GM23338 (cell line): ENCODE data around the gene CD2BP2. TPM values are rescaled to one million over a fixed set of nuclear protein-coding genes. Genes with fewer than 3 reads are reported as not detected.

ENCODE experiments used
- ATAC-seq: fragments of 200-7000 bp; cut with Tn5 transposase; 3 replicates; pipeline ENCODE4 v1.9.1; 2020
- DNase-seq: peaks from one replicate; pipeline ENCODE4 v3.0.0-alpha.2; 2015; ENCODE audit warnings: low spot score
- H2AFZ ChIP-seq: fragments of 200-600 bp; sonication (generic); 2 replicates; pipeline ENCODE4 v1.8.0; 2016; ENCODE audit warnings: antibody characterized with exemption, mild to moderate bottlenecking, moderate library complexity
- H3F3A ChIP-seq: fragments of 200-600 bp; sonication (generic); replicated peaks from 2 replicates; pipeline ENCODE4 v1.8.0; 2017; ENCODE audit warnings: antibody characterized with exemption, mixed run types, low read depth
- H3K27ac ChIP-seq: fragments of 200-600 bp; sonication (generic); 2 replicates; pipeline ENCODE4 v1.6.1; 2016; ENCODE audit warnings: low read depth
- H3K27me3 ChIP-seq: fragments of 200-600 bp; sonication (generic); 2 replicates; pipeline ENCODE4 v1.8.0; 2016; ENCODE audit warnings: mild to moderate bottlenecking, mixed run types, moderate library complexity; ENCODE audit not compliant: insufficient read depth
- H3K36me3 ChIP-seq: fragments of 200-600 bp; sonication (generic); 2 replicates; pipeline ENCODE4 v1.8.0; 2016; ENCODE audit warnings: mild to moderate bottlenecking; ENCODE audit not compliant: insufficient read depth
- H3K4me1 ChIP-seq: fragments of 200-600 bp; sonication (generic); 2 replicates; pipeline ENCODE4 v1.8.0; 2016; ENCODE audit warnings: mild to moderate bottlenecking, moderate library complexity; ENCODE audit not compliant: insufficient read depth
- H3K4me2 ChIP-seq: fragments of 200-600 bp; sonication (generic); 2 replicates; pipeline ENCODE4 v1.7.1; 2017; ENCODE audit warnings: mixed run types
- H3K4me3 ChIP-seq: fragments of 200-600 bp; sonication (generic); 2 replicates; pipeline ENCODE4 v1.6.1; 2016; ENCODE audit warnings: mixed run types
- H3K79me2 ChIP-seq: fragments of 200-600 bp; sonication (generic); replicated peaks from 2 replicates; pipeline ENCODE4 v1.8.0; 2017; ENCODE audit warnings: mild to moderate bottlenecking; ENCODE audit not compliant: insufficient read depth
- H3K9me2 ChIP-seq: fragments of 200-600 bp; sonication (generic); 2 replicates; pipeline ENCODE4 v1.8.0; 2017; ENCODE audit not compliant: insufficient read depth
- H4K20me1 ChIP-seq: fragments of 200-600 bp; sonication (generic); replicated peaks from 2 replicates; pipeline ENCODE4 v1.8.0; 2017; ENCODE audit warnings: mild to moderate bottlenecking; ENCODE audit not compliant: insufficient read depth
- H3K27ac Mint-ChIP-seq: 2 replicates; pipeline ENCODE4 v1.8.0; 2020; ENCODE audit warnings: inconsistent platforms, mild to moderate bottlenecking, moderate library complexity, mixed read lengths
- H3K27me3 Mint-ChIP-seq: 3 replicates; pipeline ENCODE4 v1.8.0; 2022; ENCODE audit warnings: low read depth, mild to moderate bottlenecking, moderate library complexity, mixed read lengths, inconsistent platforms; ENCODE audit not compliant: insufficient read depth, poor library complexity
- H3K36me3 Mint-ChIP-seq: 3 replicates; pipeline ENCODE4 v1.8.0; 2021; ENCODE audit warnings: low read depth, mild to moderate bottlenecking, inconsistent platforms, moderate library complexity, mixed read lengths
- H3K4me1 Mint-ChIP-seq: 3 replicates; pipeline ENCODE4 v1.8.0; 2020; ENCODE audit warnings: mild to moderate bottlenecking, inconsistent platforms, mixed read lengths
- H3K4me3 Mint-ChIP-seq: 3 replicates; pipeline ENCODE4 v1.8.0; 2021; ENCODE audit warnings: moderate library complexity, mild to moderate bottlenecking, inconsistent platforms, mixed read lengths
- H3K9me3 Mint-ChIP-seq: 3 replicates; pipeline ENCODE4 v1.8.0; 2020; ENCODE audit warnings: moderate library complexity, mild to moderate bottlenecking, inconsistent platforms, mixed read lengths
- CREB1 ChIP-seq: fragments of 250-450 bp; sonication (Bioruptor Pico); IDR thresholded peaks from 2 replicates; pipeline ENCODE4 v1.5.0; 2020; ENCODE audit warnings: low read depth, mild to moderate bottlenecking, moderate library complexity
- EZH2 ChIP-seq: fragments of 200-600 bp; sonication (generic); IDR thresholded peaks from one replicate; pipeline ENCODE4 v1.8.0; 2017; ENCODE audit warnings: antibody characterized with exemption, mild to moderate bottlenecking, low read depth; ENCODE audit not compliant: unreplicated experiment
- EZH2phosphoT487 ChIP-seq: fragments of 200-600 bp; sonication (generic); IDR thresholded peaks from one replicate; pipeline ENCODE4 v1.8.1; 2018; ENCODE audit warnings: antibody characterized with exemption; ENCODE audit not compliant: unreplicated experiment
- JUNB ChIP-seq: IDR thresholded peaks from one replicate; pipeline ENCODE4 v1.6.1; 2016; ENCODE audit warnings: antibody characterized with exemption; ENCODE audit not compliant: unreplicated experiment
- NANOG ChIP-seq: IDR thresholded peaks from 2 replicates; pipeline ENCODE4 v1.6.1; 2016; ENCODE audit warnings: antibody characterized with exemption, borderline replicate concordance
- POLR2AphosphoS5 ChIP-seq: IDR thresholded peaks from 2 replicates; pipeline ENCODE4 v1.6.1; 2016; ENCODE audit warnings: antibody characterized with exemption, low read depth
- STAT1 ChIP-seq: IDR thresholded peaks from one replicate; pipeline ENCODE4 v1.6.1; 2016; ENCODE audit warnings: antibody characterized with exemption; ENCODE audit not compliant: unreplicated experiment
- ZNF114 ChIP-seq: fragments of 250-450 bp; sonication (Bioruptor Pico); IDR thresholded peaks from 2 replicates; pipeline ENCODE4 v1.5.0; 2020; ENCODE audit warnings: mild to moderate bottlenecking, moderate library complexity
- ZNF331 ChIP-seq: fragments of 250-450 bp; sonication (Bioruptor Pico); IDR thresholded peaks from 2 replicates; pipeline ENCODE4 v1.5.0; 2020; ENCODE audit warnings: low read depth, mild to moderate bottlenecking, moderate library complexity
- polyA plus RNA-seq: library from polyadenylated mRNA; unstranded; fragments of >200 nt; fragmentation: Nextera tagmentation; extraction: Ambion mirVana; gene quantifications from 2 replicates; pipeline ENCODE4 v1.2.1, GENCODE V29; 2016
- total RNA-seq: library from RNA; depleted of rRNA; stranded (reverse); fragments of >200 nt; shearing (Covaris generic); gene quantifications from 2 replicates; pipeline ENCODE4 v1.2.3, GENCODE V29; 2014
- TF ChIP-seq, protein P1 (sequence below): fragments of 250-450 bp; sonication (Bioruptor Pico); IDR thresholded peaks from 2 replicates; pipeline ENCODE4 v1.5.0; 2020; ENCODE audit warnings: mild to moderate bottlenecking, moderate library complexity
- TF ChIP-seq, protein P2 (sequence below): IDR thresholded peaks from one replicate; pipeline ENCODE4 v1.6.1; 2018; ENCODE audit warnings: antibody characterized with exemption; ENCODE audit not compliant: unreplicated experiment
- TF ChIP-seq, protein P3 (sequence below): IDR thresholded peaks from 2 replicates; pipeline ENCODE4 v1.6.1; 2016; ENCODE audit warnings: antibody characterized with exemption
- TF ChIP-seq, protein P4 (sequence below), 2 experiments: fragments of 200-600 bp in 1 of 2; sonication (generic) in 1 of 2; conservative IDR thresholded peaks; 2 replicates each; pipeline versions ENCODE4 v1.5.1 to v1.6.1; 2016 to 2017; ENCODE audit warnings: antibody characterized with exemption in 2 of 2, low read depth in 2 of 2, mild to moderate bottlenecking in 2 of 2, moderate library complexity in 1 of 2

Gene CD2BP2
- total and polyA plus RNA-seq, 2 experiments from 2014 or later = 23.1 to 38.7 TPM

DNA sequence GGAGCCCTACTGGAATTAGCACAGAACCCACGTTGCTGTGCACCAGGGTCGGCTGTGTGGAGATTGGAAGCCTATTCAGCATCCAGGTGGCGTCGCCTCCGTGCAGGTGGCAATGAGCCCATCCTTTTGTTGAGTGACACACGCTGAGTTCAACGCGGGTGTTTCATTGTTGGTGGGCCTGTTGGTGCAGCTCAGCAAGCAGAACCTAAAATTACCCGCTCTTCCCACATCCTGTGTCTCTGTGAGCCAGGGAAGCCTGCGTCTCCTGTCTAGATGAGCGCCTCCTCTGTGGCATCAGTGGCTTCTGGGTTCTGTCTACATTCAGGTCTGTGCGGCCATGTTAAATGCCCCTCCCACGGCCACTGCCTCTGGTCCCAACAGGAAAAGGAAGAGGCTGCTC, 14.5 kb downstream of the CD2BP2 start:
- ATAC-seq = no peak
- no peak for TF ChIP-seq ZNF114 (CRISPR knock-in tag)
- TF ChIP-seq, protein P1, sequence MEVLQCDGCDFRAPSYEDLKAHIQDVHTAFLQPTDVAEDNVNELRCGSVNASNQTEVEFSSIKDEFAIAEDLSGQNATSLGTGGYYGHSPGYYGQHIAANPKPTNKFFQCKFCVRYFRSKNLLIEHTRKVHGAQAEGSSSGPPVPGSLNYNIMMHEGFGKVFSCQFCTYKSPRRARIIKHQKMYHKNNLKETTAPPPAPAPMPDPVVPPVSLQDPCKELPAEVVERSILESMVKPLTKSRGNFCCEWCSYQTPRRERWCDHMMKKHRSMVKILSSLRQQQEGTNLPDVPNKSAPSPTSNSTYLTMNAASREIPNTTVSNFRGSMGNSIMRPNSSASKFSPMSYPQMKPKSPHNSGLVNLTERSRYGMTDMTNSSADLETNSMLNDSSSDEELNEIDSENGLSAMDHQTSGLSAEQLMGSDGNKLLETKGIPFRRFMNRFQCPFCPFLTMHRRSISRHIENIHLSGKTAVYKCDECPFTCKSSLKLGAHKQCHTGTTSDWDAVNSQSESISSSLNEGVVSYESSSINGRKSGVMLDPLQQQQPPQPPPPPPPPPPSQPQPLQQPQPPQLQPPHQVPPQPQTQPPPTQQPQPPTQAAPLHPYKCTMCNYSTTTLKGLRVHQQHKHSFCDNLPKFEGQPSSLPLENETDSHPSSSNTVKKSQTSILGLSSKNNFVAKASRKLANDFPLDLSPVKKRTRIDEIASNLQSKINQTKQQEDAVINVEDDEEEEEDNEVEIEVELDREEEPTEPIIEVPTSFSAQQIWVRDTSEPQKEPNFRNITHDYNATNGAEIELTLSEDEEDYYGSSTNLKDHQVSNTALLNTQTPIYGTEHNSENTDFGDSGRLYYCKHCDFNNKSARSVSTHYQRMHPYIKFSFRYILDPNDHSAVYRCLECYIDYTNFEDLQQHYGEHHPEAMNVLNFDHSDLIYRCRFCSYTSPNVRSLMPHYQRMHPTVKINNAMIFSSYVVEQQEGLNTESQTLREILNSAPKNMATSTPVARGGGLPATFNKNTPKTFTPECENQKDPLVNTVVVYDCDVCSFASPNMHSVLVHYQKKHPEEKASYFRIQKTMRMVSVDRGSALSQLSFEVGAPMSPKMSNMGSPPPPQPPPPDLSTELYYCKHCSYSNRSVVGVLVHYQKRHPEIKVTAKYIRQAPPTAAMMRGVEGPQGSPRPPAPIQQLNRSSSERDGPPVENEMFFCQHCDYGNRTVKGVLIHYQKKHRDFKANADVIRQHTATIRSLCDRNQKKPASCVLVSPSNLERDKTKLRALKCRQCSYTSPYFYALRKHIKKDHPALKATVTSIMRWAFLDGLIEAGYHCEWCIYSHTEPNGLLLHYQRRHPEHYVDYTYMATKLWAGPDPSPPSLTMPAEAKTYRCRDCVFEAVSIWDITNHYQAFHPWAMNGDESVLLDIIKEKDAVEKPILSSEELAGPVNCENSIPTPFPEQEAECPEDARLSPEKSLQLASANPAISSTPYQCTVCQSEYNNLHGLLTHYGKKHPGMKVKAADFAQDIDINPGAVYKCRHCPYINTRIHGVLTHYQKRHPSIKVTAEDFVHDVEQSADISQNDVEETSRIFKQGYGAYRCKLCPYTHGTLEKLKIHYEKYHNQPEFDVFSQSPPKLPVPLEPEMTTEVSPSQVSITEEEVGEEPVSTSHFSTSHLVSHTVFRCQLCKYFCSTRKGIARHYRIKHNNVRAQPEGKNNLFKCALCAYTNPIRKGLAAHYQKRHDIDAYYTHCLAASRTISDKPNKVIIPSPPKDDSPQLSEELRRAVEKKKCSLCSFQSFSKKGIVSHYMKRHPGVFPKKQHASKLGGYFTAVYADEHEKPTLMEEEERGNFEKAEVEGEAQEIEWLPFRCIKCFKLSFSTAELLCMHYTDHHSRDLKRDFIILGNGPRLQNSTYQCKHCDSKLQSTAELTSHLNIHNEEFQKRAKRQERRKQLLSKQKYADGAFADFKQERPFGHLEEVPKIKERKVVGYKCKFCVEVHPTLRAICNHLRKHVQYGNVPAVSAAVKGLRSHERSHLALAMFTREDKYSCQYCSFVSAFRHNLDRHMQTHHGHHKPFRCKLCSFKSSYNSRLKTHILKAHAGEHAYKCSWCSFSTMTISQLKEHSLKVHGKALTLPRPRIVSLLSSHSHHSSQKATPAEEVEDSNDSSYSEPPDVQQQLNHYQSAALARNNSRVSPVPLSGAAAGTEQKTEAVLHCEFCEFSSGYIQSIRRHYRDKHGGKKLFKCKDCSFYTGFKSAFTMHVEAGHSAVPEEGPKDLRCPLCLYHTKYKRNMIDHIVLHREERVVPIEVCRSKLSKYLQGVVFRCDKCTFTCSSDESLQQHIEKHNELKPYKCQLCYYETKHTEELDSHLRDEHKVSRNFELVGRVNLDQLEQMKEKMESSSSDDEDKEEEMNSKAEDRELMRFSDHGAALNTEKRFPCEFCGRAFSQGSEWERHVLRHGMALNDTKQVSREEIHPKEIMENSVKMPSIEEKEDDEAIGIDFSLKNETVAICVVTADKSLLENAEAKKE (CRISPR knock-in tag) = no peak
- TF ChIP-seq EZH2 = no peak
- no peak for TF ChIP-seq CREB1 (CRISPR knock-in tag)
- TF ChIP-seq, protein P2, sequence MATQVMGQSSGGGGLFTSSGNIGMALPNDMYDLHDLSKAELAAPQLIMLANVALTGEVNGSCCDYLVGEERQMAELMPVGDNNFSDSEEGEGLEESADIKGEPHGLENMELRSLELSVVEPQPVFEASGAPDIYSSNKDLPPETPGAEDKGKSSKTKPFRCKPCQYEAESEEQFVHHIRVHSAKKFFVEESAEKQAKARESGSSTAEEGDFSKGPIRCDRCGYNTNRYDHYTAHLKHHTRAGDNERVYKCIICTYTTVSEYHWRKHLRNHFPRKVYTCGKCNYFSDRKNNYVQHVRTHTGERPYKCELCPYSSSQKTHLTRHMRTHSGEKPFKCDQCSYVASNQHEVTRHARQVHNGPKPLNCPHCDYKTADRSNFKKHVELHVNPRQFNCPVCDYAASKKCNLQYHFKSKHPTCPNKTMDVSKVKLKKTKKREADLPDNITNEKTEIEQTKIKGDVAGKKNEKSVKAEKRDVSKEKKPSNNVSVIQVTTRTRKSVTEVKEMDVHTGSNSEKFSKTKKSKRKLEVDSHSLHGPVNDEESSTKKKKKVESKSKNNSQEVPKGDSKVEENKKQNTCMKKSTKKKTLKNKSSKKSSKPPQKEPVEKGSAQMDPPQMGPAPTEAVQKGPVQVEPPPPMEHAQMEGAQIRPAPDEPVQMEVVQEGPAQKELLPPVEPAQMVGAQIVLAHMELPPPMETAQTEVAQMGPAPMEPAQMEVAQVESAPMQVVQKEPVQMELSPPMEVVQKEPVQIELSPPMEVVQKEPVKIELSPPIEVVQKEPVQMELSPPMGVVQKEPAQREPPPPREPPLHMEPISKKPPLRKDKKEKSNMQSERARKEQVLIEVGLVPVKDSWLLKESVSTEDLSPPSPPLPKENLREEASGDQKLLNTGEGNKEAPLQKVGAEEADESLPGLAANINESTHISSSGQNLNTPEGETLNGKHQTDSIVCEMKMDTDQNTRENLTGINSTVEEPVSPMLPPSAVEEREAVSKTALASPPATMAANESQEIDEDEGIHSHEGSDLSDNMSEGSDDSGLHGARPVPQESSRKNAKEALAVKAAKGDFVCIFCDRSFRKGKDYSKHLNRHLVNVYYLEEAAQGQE = no peak
- TF ChIP-seq EZH2phosphoT487 = no peak
- TF ChIP-seq, protein P3, sequence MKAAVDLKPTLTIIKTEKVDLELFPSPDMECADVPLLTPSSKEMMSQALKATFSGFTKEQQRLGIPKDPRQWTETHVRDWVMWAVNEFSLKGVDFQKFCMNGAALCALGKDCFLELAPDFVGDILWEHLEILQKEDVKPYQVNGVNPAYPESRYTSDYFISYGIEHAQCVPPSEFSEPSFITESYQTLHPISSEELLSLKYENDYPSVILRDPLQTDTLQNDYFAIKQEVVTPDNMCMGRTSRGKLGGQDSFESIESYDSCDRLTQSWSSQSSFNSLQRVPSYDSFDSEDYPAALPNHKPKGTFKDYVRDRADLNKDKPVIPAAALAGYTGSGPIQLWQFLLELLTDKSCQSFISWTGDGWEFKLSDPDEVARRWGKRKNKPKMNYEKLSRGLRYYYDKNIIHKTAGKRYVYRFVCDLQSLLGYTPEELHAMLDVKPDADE = no peak
- no peak for TF ChIP-seq ZNF331 (CRISPR knock-in tag)
- TF ChIP-seq NANOG = no peak
- TF ChIP-seq STAT1 = no peak
- TF ChIP-seq, protein P4, sequence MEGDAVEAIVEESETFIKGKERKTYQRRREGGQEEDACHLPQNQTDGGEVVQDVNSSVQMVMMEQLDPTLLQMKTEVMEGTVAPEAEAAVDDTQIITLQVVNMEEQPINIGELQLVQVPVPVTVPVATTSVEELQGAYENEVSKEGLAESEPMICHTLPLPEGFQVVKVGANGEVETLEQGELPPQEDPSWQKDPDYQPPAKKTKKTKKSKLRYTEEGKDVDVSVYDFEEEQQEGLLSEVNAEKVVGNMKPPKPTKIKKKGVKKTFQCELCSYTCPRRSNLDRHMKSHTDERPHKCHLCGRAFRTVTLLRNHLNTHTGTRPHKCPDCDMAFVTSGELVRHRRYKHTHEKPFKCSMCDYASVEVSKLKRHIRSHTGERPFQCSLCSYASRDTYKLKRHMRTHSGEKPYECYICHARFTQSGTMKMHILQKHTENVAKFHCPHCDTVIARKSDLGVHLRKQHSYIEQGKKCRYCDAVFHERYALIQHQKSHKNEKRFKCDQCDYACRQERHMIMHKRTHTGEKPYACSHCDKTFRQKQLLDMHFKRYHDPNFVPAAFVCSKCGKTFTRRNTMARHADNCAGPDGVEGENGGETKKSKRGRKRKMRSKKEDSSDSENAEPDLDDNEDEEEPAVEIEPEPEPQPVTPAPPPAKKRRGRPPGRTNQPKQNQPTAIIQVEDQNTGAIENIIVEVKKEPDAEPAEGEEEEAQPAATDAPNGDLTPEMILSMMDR (conservative IDR thresholded peaks at IDR 0.05; ENCODE audit: low read depth in 2 of 2) = no peak
- TF ChIP-seq JUNB = no peak
- TF ChIP-seq POLR2AphosphoS5 = no peak
- H3K27ac Mint-ChIP-seq = no peak overlapping the region
- peaks cover 8% of the 10 kb centered on the region for H3K27me3 Mint-ChIP-seq
- Histone ChIP-seq H3K4me3 (no peak overlapping the region), H3K27me3 (no peaks in the 10 kb centered on the region), H3K4me2 (no peak overlapping the region), H3K36me3 (no peaks in the 10 kb centered on the region), H3K27ac (no peak overlapping the region), H3K9me2 (no peaks in the 10 kb centered on the region), H3K79me2 (no peaks in the 10 kb centered on the region), H4K20me1 (no peaks in the 10 kb centered on the region), H3F3A (no peaks in the 10 kb centered on the region), H2AFZ (peak overlapping the region; percentile 66; the same call in 1 of the 2 replicates), H3K4me1 (no peaks in the 10 kb centered on the region; the same call in 1 of the 2 replicates)
- peaks cover 5% of the 10 kb centered on the region; the same call in 2 of the 3 replicates for H3K4me1 Mint-ChIP-seq
- no peaks in the 10 kb centered on the region; the same call in 2 of the 3 replicates for H3K9me3 Mint-ChIP-seq
- no peak overlapping the region for H3K4me3 Mint-ChIP-seq
- H3K36me3 Mint-ChIP-seq = no peaks in the 10 kb centered on the region; the same call in 2 of the 3 replicates
- DNase-seq = no peak
